Liver (tissue), 3 donors: ENCODE results near the gene LRMDA.

Source experiments
- ATF3 ChIP-seq: IDR thresholded peaks from 2 replicates; pipeline ENCODE4 v1.6.1; 2016; ENCODE audit warnings: antibody characterized with exemption
- CTCF ChIP-seq: fragments of 150-350 bp; IDR thresholded peaks from 2 replicates; pipeline ENCODE4 v1.5.1; 2017; ENCODE audit warnings: improper control_type of control experiment, low read depth, low read length; ENCODE audit not compliant: missing input control
- GABPA ChIP-seq, 2 donors: IDR thresholded peaks in 1 of 2; conservative IDR thresholded peaks in 1 of 2; 2 replicates each; pipeline ENCODE4 v1.6.1; 2016; ENCODE audit warnings: antibody characterized with exemption in 2 of 2, mild to moderate bottlenecking in 1 of 2, moderate library complexity in 1 of 2
- MAX ChIP-seq: IDR thresholded peaks from 2 replicates; pipeline ENCODE4 v1.6.1; 2016; ENCODE audit warnings: antibody characterized with exemption
- RXRA ChIP-seq, 2 donors: IDR thresholded peaks; 2 replicates each; pipeline ENCODE4 v1.6.1; 2017 to 2018; ENCODE audit warnings: antibody characterized with exemption in 2 of 2, mild to moderate bottlenecking in 1 of 2
- SP1 ChIP-seq: IDR thresholded peaks from 2 replicates; pipeline ENCODE4 v1.6.1; 2018; ENCODE audit warnings: antibody characterized with exemption, mild to moderate bottlenecking
- TAF1 ChIP-seq: conservative IDR thresholded peaks from 2 replicates; pipeline ENCODE4 v1.6.1; 2016; ENCODE audit warnings: antibody characterized with exemption, mild to moderate bottlenecking
- YY1 ChIP-seq: IDR thresholded peaks from 2 replicates; pipeline ENCODE4 v1.6.1; 2016; ENCODE audit warnings: antibody characterized with exemption, mild to moderate bottlenecking
- donor health status: healthy.
- donor health status: healthy.

GRCh38 chr10:76352300-76352699, 920.9 kb downstream of the LRMDA start:
- no peak for TF ChIP-seq CTCF
- TF ChIP-seq SP1, result no peak
- TF ChIP-seq ATF3, result no peak
- TF ChIP-seq TAF1, result no peak
- TF ChIP-seq MAX, result no peak
- no peak for TF ChIP-seq YY1
- TF ChIP-seq RXRA (IDR thresholded peaks at IDR 0.05), result no peak
- no peak for TF ChIP-seq GABPA (IDR thresholded peaks at IDR 0.05 in 1 of 2, conservative IDR thresholded peaks at IDR 0.05 in 1 of 2)
